ENCODE measurements around the gene ACTR6.
"Not testable (repeated sequence)": the region's sequence is repeated elsewhere in the genome, so short reads cannot be mapped to it uniquely, and the experiment has no call there.

The ACTR6 gene

GRCh38 chr12:100184549-100185145, 16.0 kb upstream of the ACTR6 start:
- DNase-seq (ENCODE audit: low spot score): no peak

GRCh38 chr12:100185361-100185894, 15.2 kb upstream of the ACTR6 start:
- DNase-seq (ENCODE audit: low spot score): no peak

GRCh38 chr12:100186071-100186470, 14.5 kb upstream of the ACTR6 start:
- no peak for DNase-seq (ENCODE audit: low spot score)

- no peak for DNase-seq (ENCODE audit: low spot score)
Measured at GRCh38 chr12:100187068-100187467, 13.5 kb upstream of the ACTR6 start.

GRCh38 chr12:100187857-100188519, 12.6 kb upstream of the ACTR6 start:
- no peak for DNase-seq (ENCODE audit: low spot score)

- not testable (repeated sequence) for DNase-seq (ENCODE audit: low spot score)
Measured at GRCh38 chr12:100188888-100189635, 11.6 kb upstream of the ACTR6 start.

- no peak for DNase-seq (ENCODE audit: low spot score)
Measured at GRCh38 chr12:100189636-100190394, 10.8 kb upstream of the ACTR6 start.

- no peak for DNase-seq (ENCODE audit: low spot score)
Measured at GRCh38 chr12:100193085-100193484, 7.5 kb upstream of the ACTR6 start.

- no peak for DNase-seq (ENCODE audit: low spot score)
Measured at GRCh38 chr12:100197486-100197885, 3.1 kb upstream of the ACTR6 start.

GRCh38 chr12:100199023-100199346, 1.6 kb upstream of the ACTR6 start:
- DNase-seq (ENCODE audit: low spot score): no peak

GRCh38 chr12:100199347-100200149, 1.1 kb upstream of the ACTR6 start:
- no peak for DNase-seq (ENCODE audit: low spot score)

GRCh38 chr12:100201604-100202423, 1.2 kb downstream of the ACTR6 start:
- DNase-seq (ENCODE audit: low spot score): no peak

GRCh38 chr12:100207311-100207710, 6.7 kb downstream of the ACTR6 start:
- no peak for DNase-seq (ENCODE audit: low spot score)

GRCh38 chr12:100208834-100209233, 8.2 kb downstream of the ACTR6 start:
- DNase-seq (ENCODE audit: low spot score): no peak

- no peak for DNase-seq (ENCODE audit: low spot score)
Measured at GRCh38 chr12:100211698-100212097, 11.1 kb downstream of the ACTR6 start.

- no peak for DNase-seq (ENCODE audit: low spot score)
Measured at GRCh38 chr12:100213016-100213891, 12.6 kb downstream of the ACTR6 start.

GRCh38 chr12:100214518-100214917, 13.9 kb downstream of the ACTR6 start:
- DNase-seq (ENCODE audit: low spot score): no peak

- DNase-seq (ENCODE audit: low spot score): no peak
Measured at GRCh38 chr12:100215209-100215608, 14.6 kb downstream of the ACTR6 start.

GRCh38 chr12:100216337-100216736, 15.7 kb downstream of the ACTR6 start:
- no peak for DNase-seq (ENCODE audit: low spot score)
